GM12878 (cell line): ENCODE data around the gene SGSM2. TPM values are rescaled to one million over a fixed set of nuclear protein-coding genes. Genes with fewer than 3 reads are reported as not detected.
A peak's percentile ranks its signal among the peaks of the same experiment; 100 is the strongest.

ENCODE experiments used
- ATAC-seq: fragments of 200-7000 bp; cut with Tn5 transposase; 3 replicates; pipeline ENCODE4 v1.9.1; 2020; ENCODE audit warnings: mild to moderate bottlenecking, moderate library complexity
- BruUV-seq: library from RNA; stranded (reverse); fragments of 400-500 nt; replicated peaks from 2 replicates; lab custom pipeline; 2021; lab: Mats Ljungman, UMichigan
- CTCF ChIA-PET: fragments of 300-600 bp; sonication (Branson Sonifier 250); formaldehyde crosslinking; extraction: SDS; loops from one replicate; lab custom pipeline; 2021; ENCODE audit warnings: inconsistent platforms; lab: Yijun Ruan, JAX
- POLR2A ChIA-PET: fragments of 350-600 bp; formaldehyde crosslinking; extraction: SDS; loops from one replicate; lab custom pipeline; 2021; ENCODE audit warnings: inconsistent platforms; lab: Charles Lee
- RAD21 ChIA-PET: fragments of 300-600 bp; sonication (Branson Sonifier 250); formaldehyde crosslinking; loops from one replicate; lab custom pipeline; 2023; ENCODE audit warnings: antibody characterized with exemption; ENCODE audit not compliant: unreplicated experiment; lab: Charles Lee
- SMC1A ChIA-PET: fragments of 300-600 bp; sonication (Branson Sonifier 250); formaldehyde crosslinking; loops from one replicate; lab custom pipeline; 2023; ENCODE audit not compliant: unreplicated experiment, uncharacterized antibody; lab: Charles Lee
- DNase-seq: peaks from one replicate; pipeline ENCODE4 v3.0.0-alpha.2; 2011; ENCODE audit warnings: low read depth, low spot score
- FAIRE-seq: peaks from 3 replicates; lab custom pipeline; 2011; peaks lifted over from hg19 to GRCh38; lab: Jason Lieb, UNC
- H2AFZ ChIP-seq: 2 replicates; pipeline ENCODE4 v1.6.0; 2011; ENCODE audit warnings: low read depth, low read length, control low read depth; ENCODE audit not compliant: control insufficient read depth
- H3K27ac ChIP-seq: 2 replicates; pipeline ENCODE4 v1.5.1; 2011; ENCODE audit warnings: control low read depth; ENCODE audit not compliant: control insufficient read depth, insufficient read depth
- H3K27me3 ChIP-seq, 2 experiments: replicated peaks in 1 of 2; 2 replicates each; pipeline versions ENCODE4 v1.6.0 to v1.6.1; 2011; ENCODE audit warnings: low read length in 1 of 2; ENCODE audit not compliant: control insufficient read depth in 2 of 2, insufficient read depth in 2 of 2
- H3K36me3 ChIP-seq, 2 experiments: 2 replicates each; pipeline ENCODE4 v1.5.1; 2011; ENCODE audit warnings: low read length in 1 of 2; ENCODE audit not compliant: control insufficient read depth in 2 of 2, insufficient read depth in 2 of 2
- H3K4me1 ChIP-seq: 2 replicates; pipeline ENCODE4 v1.6.1; 2011; ENCODE audit warnings: mild to moderate bottlenecking, low read length, moderate library complexity, mixed read lengths; ENCODE audit not compliant: control insufficient read depth, insufficient read depth
- H3K4me2 ChIP-seq: 2 replicates; pipeline ENCODE4 v1.6.0; 2011; ENCODE audit warnings: control low read depth; ENCODE audit not compliant: control insufficient read depth, insufficient read depth
- H3K4me3 ChIP-seq: fragments of 200-600 bp; sonication (generic); 2 replicates; pipeline ENCODE4 v1.5.1; 2016
- H3K79me2 ChIP-seq: 2 replicates; pipeline ENCODE4 v1.6.0; 2011; ENCODE audit warnings: low read length; ENCODE audit not compliant: control insufficient read depth, insufficient read depth
- H3K9ac ChIP-seq: 2 replicates; pipeline ENCODE4 v1.8.0; 2011; ENCODE audit warnings: low read length, control low read depth, mixed read lengths; ENCODE audit not compliant: control insufficient read depth, insufficient read depth
- H3K9me3 ChIP-seq: replicated peaks from 3 replicates; pipeline ENCODE4 v1.5.1; 2011; ENCODE audit warnings: mild to moderate bottlenecking, low read length; ENCODE audit not compliant: control insufficient read depth, insufficient read depth
- H4K20me1 ChIP-seq: 2 replicates; pipeline ENCODE4 v1.6.0; 2011; ENCODE audit not compliant: control insufficient read depth, insufficient read depth
- ASH2L ChIP-seq: fragments of 300-600, 200-600 bp; sonication (generic); IDR thresholded peaks from 2 replicates; pipeline ENCODE4 v1.6.1; 2017; ENCODE audit warnings: low read depth, mild to moderate bottlenecking, borderline replicate concordance
- ATF7 ChIP-seq: fragments of 450-650 bp; IDR thresholded peaks from 2 replicates; pipeline ENCODE4 v1.6.1; 2016; ENCODE audit warnings: low read depth, mild to moderate bottlenecking
- BCL11A ChIP-seq: IDR thresholded peaks from 2 replicates; pipeline ENCODE4 v1.6.1; 2011; ENCODE audit warnings: low read depth, low read length
- BMI1 ChIP-seq: fragments of 450-650 bp; IDR thresholded peaks from 2 replicates; pipeline ENCODE4 v1.6.1; 2016; ENCODE audit warnings: mild to moderate bottlenecking, moderate library complexity, borderline replicate concordance
- BRCA1 ChIP-seq: IDR thresholded peaks from 2 replicates; pipeline ENCODE4 v1.6.1; 2011; ENCODE audit warnings: low read depth, low read length, improper control_type of control experiment
- CEBPB ChIP-seq, 2 experiments: fragments of 150-350 bp in 1 of 2; IDR thresholded peaks; 2 replicates each; pipeline ENCODE4 v1.6.1; 2012 to 2014; ENCODE audit warnings: low read depth in 2 of 2, low read length in 2 of 2, borderline replicate concordance in 1 of 2, inconsistent platforms in 1 of 2
- CHD1 ChIP-seq: IDR thresholded peaks from 2 replicates; pipeline ENCODE4 v1.6.1; 2012; ENCODE audit warnings: low read depth, low read length, improper control_type of control experiment
- CHD2 ChIP-seq: IDR thresholded peaks from 2 replicates; pipeline ENCODE4 v1.6.1; 2011; ENCODE audit warnings: low read depth, low read length, improper control_type of control experiment, borderline replicate concordance
- DPF2 ChIP-seq: fragments of 450-650 bp; IDR thresholded peaks from 2 replicates; pipeline ENCODE4 v1.6.1; 2017; ENCODE audit warnings: mild to moderate bottlenecking
- EZH2 ChIP-seq: IDR thresholded peaks from 2 replicates; pipeline ENCODE4 v1.6.1; 2012; ENCODE audit warnings: low read depth, mild to moderate bottlenecking, control low read depth, inconsistent platforms, low read length, borderline replicate concordance; ENCODE audit not compliant: control insufficient read depth
- IKZF1 ChIP-seq: fragments of 450-650 bp; conservative IDR thresholded peaks from 2 replicates; pipeline ENCODE4 v1.6.1; 2017; ENCODE audit warnings: antibody characterized with exemption, mild to moderate bottlenecking
- IRF3 ChIP-seq: fragments of 450-650 bp; IDR thresholded peaks from 2 replicates; pipeline ENCODE4 v1.6.1; 2014; ENCODE audit warnings: mild to moderate bottlenecking
- KDM1A ChIP-seq: fragments of 200-600 bp; sonication (generic); IDR thresholded peaks from 2 replicates; pipeline ENCODE4 v1.6.1; 2016; ENCODE audit warnings: borderline replicate concordance
- LARP7 ChIP-seq: fragments of 450-650 bp; IDR thresholded peaks from 2 replicates; pipeline ENCODE4 v1.6.1; 2017; ENCODE audit warnings: mild to moderate bottlenecking
- MYB ChIP-seq: fragments of 150-350 bp; IDR thresholded peaks from 2 replicates; pipeline ENCODE4 v1.6.1; 2014; ENCODE audit warnings: mild to moderate bottlenecking, low read depth, low read length, borderline replicate concordance
- NFXL1 ChIP-seq: fragments of 450-650 bp; IDR thresholded peaks from 2 replicates; pipeline ENCODE4 v1.6.1; 2017; ENCODE audit warnings: antibody characterized with exemption, mild to moderate bottlenecking, borderline replicate concordance
- PAX8 ChIP-seq: fragments of 450-650 bp; IDR thresholded peaks from 2 replicates; pipeline ENCODE4 v1.6.1; 2017; ENCODE audit warnings: mild to moderate bottlenecking, moderate library complexity
- POU2F2 ChIP-seq: IDR thresholded peaks from 3 replicates; pipeline ENCODE4 v1.6.1; 2011; ENCODE audit warnings: low read depth, mild to moderate bottlenecking, low read length, borderline replicate concordance
- RELA ChIP-seq: fragments of 450-650 bp; IDR thresholded peaks from 2 replicates; pipeline ENCODE4 v1.8.0; 2014; ENCODE audit warnings: borderline replicate concordance; ENCODE audit not compliant: partially characterized antibody
- STAT3 ChIP-seq: IDR thresholded peaks from 2 replicates; pipeline ENCODE4 v1.6.1; 2011; ENCODE audit warnings: low read depth, low read length, improper control_type of control experiment
- TBL1XR1 ChIP-seq: IDR thresholded peaks from 2 replicates; pipeline ENCODE4 v1.6.1; 2012; ENCODE audit warnings: low read depth, low read length, improper control_type of control experiment
- WRNIP1 ChIP-seq: IDR thresholded peaks from 2 replicates; pipeline ENCODE4 v1.6.1; 2011; ENCODE audit warnings: low read depth, low read length, improper control_type of control experiment, borderline replicate concordance
- YBX1 ChIP-seq: fragments of 450-650 bp; IDR thresholded peaks from 2 replicates; pipeline ENCODE4 v1.6.1; 2016; ENCODE audit warnings: antibody characterized with exemption
- ZSCAN29 ChIP-seq: fragments of 450-650 bp; IDR thresholded peaks from 2 replicates; pipeline ENCODE4 v1.6.1; 2017; ENCODE audit warnings: mild to moderate bottlenecking, moderate library complexity
- WGBS: methylation state at CpG from one replicate; pipeline ENCODE4 v1.1.6; 2016; ENCODE audit warnings: low lambda C conversion rate; ENCODE audit not compliant: insufficient replicate concordance, insufficient coverage; ENCODE audit errors: missing lambda C conversion rate; 5-methylcytosine and 5-hydroxymethylcytosine counted together
- in situ Hi-C: fragments of 300-500 bp; cut with MboI; formaldehyde crosslinking; loops from 9 replicates; pipeline ENCODE4 v1.14.3; 2018; ENCODE audit warnings: mixed read lengths
- intact Hi-C: fragments of 100-400 bp; cut with micrococcal nuclease; formaldehyde crosslinking; loops from one replicate; pipeline ENCODE4 v1.14.2; 2022; ENCODE audit not compliant: unreplicated experiment
- polyA plus RNA-seq, 11 experiments: library from polyadenylated mRNA; depleted of rRNA in 4 of 11; unstranded in 6 of 11; stranded (reverse) in 5 of 11; fragments of >200 nt; fragmentation: Nextera tagmentation in 4 of 11; fragmentation: Illumina TruSeq in 1 of 11; extraction: Ambion mirVana in 4 of 11; extraction: Trizol in 1 of 11; gene quantifications; 1 replicate in 1 of 11; 2 replicates in 10 of 11; pipeline versions ENCODE4 v1.2.1 to v1.2.3, GENCODE V29; 2011 to 2016; ENCODE audit warnings: inconsistent platforms in 2 of 11, missing spikeins in 2 of 11, low read depth in 1 of 11
- total RNA-seq, 4 experiments: library from RNA; depleted of rRNA in 3 of 4; stranded (reverse); fragments of >200 nt in 3 of 4; fragmentation: Illumina TruSeq in 1 of 4; extraction: Trizol in 1 of 4; gene quantifications; 2 replicates each; pipeline versions ENCODE4 v1.2.1 to v1.2.3, GENCODE V29; 2013 to 2021
- TF ChIP-seq, protein P1 (sequence below): IDR thresholded peaks from 2 replicates; pipeline ENCODE4 v1.6.1; 2011; ENCODE audit warnings: borderline replicate concordance, low read depth, mild to moderate bottlenecking, moderate library complexity, mixed read lengths, low read length; ENCODE audit not compliant: insufficient read depth; ENCODE audit errors: extremely low read length

SGSM2 gene
- total and polyA plus RNA-seq, 10 of the 15 experiments (the other 5 are each of a cell fraction or from before 2014, with no cell fraction given) = 0.50 to 50.9 (median 18.5) TPM

GRCh38 chr17:2400877-2401425 is 63.6 kb downstream of the SGSM2 start, which contains the start of gene MNT:
MNT (minus strand) TSS chr17:2401060; CDS start chr17:2400712, 348 bp downstream.
- ChIA-PET RAD21 (interaction anchor here (0.6 to 6.7 kb wide), 5 partner anchors 8 to 309 kb away, joined by 4 to 54 read pairs (median 18); no protein-coding TSS in a partner anchor), SMC1A (interaction anchor here (0.6 to 4.8 kb wide), 5 partner anchors 9 to 49 kb away, joined by 3 to 35 read pairs (median 11); no protein-coding TSS in a partner anchor), POLR2A (interaction anchor here (1.0 to 2.6 kb wide), 3 partner anchors 9 to 19 kb away, joined by 4 to 16 read pairs (median 8); no protein-coding TSS in a partner anchor), CTCF (interaction anchor here (0.8 to 9.8 kb wide), 6 partner anchors 9 to 64 kb away, joined by 3 to 105 read pairs (median 7); partner anchors contain the start of gene TSR1)
- peak within 1 kb of the TSS; percentile 98 for H3K4me3 ChIP-seq
- ATAC-seq = peak; percentile 51
- peak within 1 kb of the TSS; percentile 84 for H3K9ac ChIP-seq
- FAIRE-seq = no peak
- no TSS peak for BruUV-seq
- no peaks in the 10 kb centered on the region; a peak in 1 of 4 replicates for H3K36me3 ChIP-seq
- peaks cover 18% of the 10 kb centered on the region for H3K4me1 ChIP-seq
- WGBS = under 1% methylated on average over 50 of the region's 51 CpGs
- no peaks in the 10 kb centered on the region for H3K27me3 ChIP-seq
- peak within 1 kb of the TSS; percentile 86 for H2AFZ ChIP-seq
- intact Hi-C loops = loop anchor here (1.0 to 10.0 kb wide), 2 partner anchors 9 to 194 kb away; partner anchors contain the start of gene PAFAH1B1
- H3K27ac ChIP-seq = peak within 1 kb of the TSS; percentile 95
- peak within 1 kb of the TSS; percentile 99 for H3K4me2 ChIP-seq
- H4K20me1 ChIP-seq = no peaks in the 10 kb centered on the region
- peaks cover 18% of the 10 kb centered on the region for H3K79me2 ChIP-seq
- no peak for DNase-seq
- no peaks in the 10 kb centered on the region for H3K9me3 ChIP-seq
- in situ Hi-C loops = loop anchor here (25.0 kb wide), 1 partner anchor 611 kb away; no protein-coding TSS in a partner anchor
- TF ChIP-seq MYB = no peak
- TF ChIP-seq STAT3 = peak; percentile 35; the same call in 1 of the 2 replicates
- TF ChIP-seq ZSCAN29 = peak; percentile 88
- peak; percentile 48; the same call in 1 of the 2 replicates for TF ChIP-seq ATF7
- TF ChIP-seq CEBPB (IDR thresholded peaks at IDR 0.05; ENCODE audit: borderline replicate concordance in 1 of 2, low read depth in 2 of 2, low read length in 2 of 2) = no peak
- no peak for TF ChIP-seq NFXL1
- no peak for TF ChIP-seq LARP7
- TF ChIP-seq CHD2 = 0 out of 2 replicates have a peak, but pooled peaks have one; percentile 29
- TF ChIP-seq TBL1XR1 = peak; percentile 19; the same call in 1 of the 2 replicates
- no peak for TF ChIP-seq ASH2L
- TF ChIP-seq PAX8 = no peak
- no peak for TF ChIP-seq WRNIP1
- no peak for TF ChIP-seq EZH2
- TF ChIP-seq CHD1 = no peak
- no peak; the same call in 1 of the 2 replicates for TF ChIP-seq DPF2
- no peak for TF ChIP-seq YBX1
- TF ChIP-seq IRF3 = no peak
- no peak for TF ChIP-seq BMI1
- no peak for TF ChIP-seq KDM1A
- TF ChIP-seq POU2F2 = no peak; the same call in 2 of the 3 replicates
- TF ChIP-seq BRCA1 = no peak
- TF ChIP-seq RELA = no peak
- TF ChIP-seq, protein P1, sequence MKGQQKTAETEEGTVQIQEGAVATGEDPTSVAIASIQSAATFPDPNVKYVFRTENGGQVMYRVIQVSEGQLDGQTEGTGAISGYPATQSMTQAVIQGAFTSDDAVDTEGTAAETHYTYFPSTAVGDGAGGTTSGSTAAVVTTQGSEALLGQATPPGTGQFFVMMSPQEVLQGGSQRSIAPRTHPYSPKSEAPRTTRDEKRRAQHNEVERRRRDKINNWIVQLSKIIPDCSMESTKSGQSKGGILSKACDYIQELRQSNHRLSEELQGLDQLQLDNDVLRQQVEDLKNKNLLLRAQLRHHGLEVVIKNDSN = peak; percentile 82
- no peak for TF ChIP-seq BCL11A
- no peak for TF ChIP-seq IKZF1
